Lung (tissue), 12 donors: Measurements from ENCODE around the gene IP6K2. TPM values are rescaled to one million over a fixed set of nuclear protein-coding genes. Genes with fewer than 3 reads are reported as not detected.
"Not testable (repeated sequence)": the region's sequence is repeated elsewhere in the genome, so short reads cannot be mapped to it uniquely, and the experiment has no call there.

Source experiments
- ATAC-seq: fragments of 200-7000 bp; cut with Tn5 transposase; one replicate; pipeline ENCODE4 v1.9.1; 2020; ENCODE audit warnings: moderate number of reproducible peaks; ENCODE audit not compliant: insufficient read depth, low FRiP score
- DNase-seq, 3 donors: peaks; one replicate each; pipeline ENCODE4 v3.0.0-alpha.2; 2013 to 2017
- H3K27ac ChIP-seq, 2 donors: one replicate each; pipeline ENCODE4 v1.5.1; 2013; ENCODE audit warnings: mild to moderate bottlenecking in 2 of 2, moderate library complexity in 2 of 2, control low read depth in 1 of 2, inconsistent platforms in 1 of 2, low read depth in 1 of 2, low read length in 1 of 2
- H3K27me3 ChIP-seq, 3 donors: one replicate each; pipeline ENCODE4 v1.5.1; 2013; ENCODE audit warnings: low read length in 2 of 3; ENCODE audit not compliant: control insufficient read depth in 3 of 3, insufficient read depth in 3 of 3
- H3K36me3 ChIP-seq, 4 donors: one replicate each; pipeline ENCODE4 v1.5.1; 2013; ENCODE audit warnings: low read length in 4 of 4, mild to moderate bottlenecking in 1 of 4, moderate library complexity in 1 of 4; ENCODE audit not compliant: control insufficient read depth in 4 of 4, insufficient read depth in 4 of 4
- H3K4me1 ChIP-seq, 5 donors: one replicate each; pipeline ENCODE4 v1.5.1; 2013; ENCODE audit warnings: low read length in 5 of 5, mild to moderate bottlenecking in 2 of 5, moderate library complexity in 1 of 5; ENCODE audit not compliant: control insufficient read depth in 5 of 5, insufficient read depth in 5 of 5
- H3K4me3 ChIP-seq: one replicate; pipeline ENCODE4 v1.5.1; 2013; ENCODE audit warnings: mild to moderate bottlenecking, control low read depth, moderate library complexity
- H3K9ac ChIP-seq, 2 donors: one replicate each; pipeline ENCODE4 v1.5.1; 2013; ENCODE audit warnings: low read length in 2 of 2, control low read depth in 1 of 2; ENCODE audit not compliant: insufficient read depth in 1 of 2
- H3K9me3 ChIP-seq, 4 donors: one replicate each; pipeline ENCODE4 v1.5.1; 2013; ENCODE audit warnings: low read length in 3 of 4, mild to moderate bottlenecking in 1 of 4, moderate library complexity in 1 of 4; ENCODE audit not compliant: control insufficient read depth in 4 of 4, insufficient read depth in 3 of 4
- WGBS, 2 donors: extraction: QIAGEN DNeasy Blood & Tissue Kit; methylation state at CpG; one replicate each; pipeline ENCODE4 v1.1.7; 2013; 5-methylcytosine and 5-hydroxymethylcytosine counted together
- polyA plus RNA-seq, 2 donors: library from polyadenylated mRNA; stranded (reverse); fragments of 200-250 nt; gene quantifications; one replicate each; pipeline ENCODE4 v1.2.1, GENCODE V29; 2013
- total RNA-seq, 2 donors: library from RNA; depleted of rRNA in 1 of 2; stranded (reverse); fragments of >200 nt in 1 of 2; gene quantifications; one replicate each; pipeline ENCODE4 v1.2.1, GENCODE V29; 2014 to 2021
- TF ChIP-seq, protein P1 (sequence below): IDR thresholded peaks from 2 replicates; pipeline ENCODE4 v1.5.1; 2012; ENCODE audit warnings: mild to moderate bottlenecking; ENCODE audit errors: control extremely low read depth, extremely low read depth
- donor health status: control.
- donor health status: control.
- donor health status: Bipolar disorder and iron deficiency.
- donor health status: healthy.
- donor health status: DM: yes; HTN: yes; CAD: no.

The IP6K2 gene
- total and polyA plus RNA-seq, 4 donors: 54.3 to 128 (median 61.4) TPM

DNA sequence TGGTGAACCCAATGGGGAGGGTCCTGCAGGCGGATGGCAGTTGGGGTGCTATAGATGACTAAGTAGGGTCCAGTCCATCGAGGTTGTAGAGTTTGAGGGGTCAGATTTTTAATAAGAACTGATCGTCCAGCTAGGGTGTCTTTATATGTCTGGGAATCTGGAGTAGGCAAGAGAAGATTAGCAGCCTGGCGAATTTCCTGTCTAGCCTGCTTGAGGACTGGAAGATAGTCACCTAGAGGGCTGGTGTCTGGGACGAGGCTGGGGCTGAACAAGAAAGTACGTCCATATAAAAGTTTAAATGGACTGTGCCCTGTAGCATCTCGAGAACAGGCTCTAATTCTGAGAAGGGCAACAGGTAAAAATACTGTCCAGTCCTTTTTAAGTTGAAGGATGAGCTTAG is 6.7 kb upstream of the IP6K2 start:
- 90 to 91% methylated on average over 7 of the region's 7 CpGs for WGBS, 2 donors
- H3K9ac ChIP-seq: no peak overlapping the region
- TF ChIP-seq, protein P1, sequence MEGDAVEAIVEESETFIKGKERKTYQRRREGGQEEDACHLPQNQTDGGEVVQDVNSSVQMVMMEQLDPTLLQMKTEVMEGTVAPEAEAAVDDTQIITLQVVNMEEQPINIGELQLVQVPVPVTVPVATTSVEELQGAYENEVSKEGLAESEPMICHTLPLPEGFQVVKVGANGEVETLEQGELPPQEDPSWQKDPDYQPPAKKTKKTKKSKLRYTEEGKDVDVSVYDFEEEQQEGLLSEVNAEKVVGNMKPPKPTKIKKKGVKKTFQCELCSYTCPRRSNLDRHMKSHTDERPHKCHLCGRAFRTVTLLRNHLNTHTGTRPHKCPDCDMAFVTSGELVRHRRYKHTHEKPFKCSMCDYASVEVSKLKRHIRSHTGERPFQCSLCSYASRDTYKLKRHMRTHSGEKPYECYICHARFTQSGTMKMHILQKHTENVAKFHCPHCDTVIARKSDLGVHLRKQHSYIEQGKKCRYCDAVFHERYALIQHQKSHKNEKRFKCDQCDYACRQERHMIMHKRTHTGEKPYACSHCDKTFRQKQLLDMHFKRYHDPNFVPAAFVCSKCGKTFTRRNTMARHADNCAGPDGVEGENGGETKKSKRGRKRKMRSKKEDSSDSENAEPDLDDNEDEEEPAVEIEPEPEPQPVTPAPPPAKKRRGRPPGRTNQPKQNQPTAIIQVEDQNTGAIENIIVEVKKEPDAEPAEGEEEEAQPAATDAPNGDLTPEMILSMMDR: no peak

DNA sequence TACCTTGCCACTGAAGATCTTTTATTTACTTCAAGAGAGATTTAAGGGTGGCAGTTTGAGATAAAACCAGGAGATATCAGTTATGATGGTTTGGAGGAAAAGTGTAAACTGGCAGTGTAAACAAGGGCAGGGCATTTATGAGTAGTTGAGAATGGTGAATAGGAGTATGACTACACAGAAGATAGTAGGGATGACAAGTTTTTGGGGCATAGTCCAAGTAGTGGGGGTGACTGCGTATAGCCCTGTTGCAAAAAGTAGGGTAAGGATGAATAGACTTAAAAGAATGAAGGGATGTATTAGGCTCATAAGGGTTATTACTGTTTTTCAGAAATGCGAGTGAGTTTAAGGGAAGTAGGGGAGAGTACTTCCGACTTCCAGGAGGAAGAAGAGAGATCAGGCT is 6.3 kb upstream of the IP6K2 start:
- H3K4me3 ChIP-seq, H3K27me3 ChIP-seq, H3K9me3 ChIP-seq, H3K9ac ChIP-seq, ATAC-seq, H3K4me1 ChIP-seq, H3K36me3 ChIP-seq, H3K27ac ChIP-seq, DNase-seq: not testable (repeated sequence)
- WGBS, 2 donors: 79 to 80% methylated on average over 3 of the region's 3 CpGs

More for the DNA sequence above, 6.7 kb upstream of the IP6K2 start:
- DNase-seq (no peak), ATAC-seq (no peak)
- Histone ChIP-seq H3K36me3 (no peaks in the 10 kb centered on the region), H3K27me3 (no peaks in the 10 kb centered on the region), H3K4me1 (peaks cover 0 to 9% (median 1%) of the 10 kb centered on the region in 5 donors), H3K4me3 (no peak overlapping the region), H3K27ac (no peak overlapping the region), H3K9me3 (no peaks in the 10 kb centered on the region)

DNA sequence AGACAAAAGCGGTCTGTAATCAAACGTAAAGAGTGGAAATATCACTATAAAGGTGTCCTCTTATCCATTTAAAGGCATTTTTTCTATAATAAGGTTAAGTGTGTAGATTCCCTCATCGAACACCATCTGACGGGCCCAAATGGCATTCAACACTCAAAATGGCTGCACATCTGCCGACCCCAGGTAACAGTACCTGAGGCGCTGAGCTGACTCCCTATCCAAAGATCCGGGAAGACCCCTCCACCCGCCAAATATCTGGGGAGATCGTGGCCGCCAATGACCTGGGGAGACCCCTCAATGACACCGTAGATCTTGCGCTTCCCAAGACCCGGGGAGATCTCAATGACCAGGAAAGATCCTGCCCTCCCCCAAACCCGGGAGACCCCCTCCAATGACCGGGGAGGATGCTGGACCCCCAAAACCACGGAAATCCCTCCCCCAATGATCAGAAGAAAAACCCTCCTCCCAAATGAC is 476 bp downstream of the IP6K2 start:
- H3K9me3 ChIP-seq: no peaks in the 10 kb centered on the region
- peak; percentile 51 to 68 (median 65) for DNase-seq
- TF ChIP-seq, protein P1: no peak
- peaks cover 5 to 28% (median 14%) of the 10 kb centered on the region in 5 donors for H3K4me1 ChIP-seq
- no peaks in the 10 kb centered on the region for H3K27me3 ChIP-seq
- peak overlapping the region; percentile 89 for H3K4me3 ChIP-seq
- 0 to 1% methylated on average over 16 of the region's 16 CpGs for WGBS, 2 donors
- ATAC-seq: no peak
- H3K9ac ChIP-seq: peak overlapping the region; percentile 99
- peak overlapping the region; percentile 88 to 89 for H3K27ac ChIP-seq
- H3K36me3 ChIP-seq: peaks cover 2 to 22% (median 7%) of the 10 kb centered on the region in 4 donors

DNA sequence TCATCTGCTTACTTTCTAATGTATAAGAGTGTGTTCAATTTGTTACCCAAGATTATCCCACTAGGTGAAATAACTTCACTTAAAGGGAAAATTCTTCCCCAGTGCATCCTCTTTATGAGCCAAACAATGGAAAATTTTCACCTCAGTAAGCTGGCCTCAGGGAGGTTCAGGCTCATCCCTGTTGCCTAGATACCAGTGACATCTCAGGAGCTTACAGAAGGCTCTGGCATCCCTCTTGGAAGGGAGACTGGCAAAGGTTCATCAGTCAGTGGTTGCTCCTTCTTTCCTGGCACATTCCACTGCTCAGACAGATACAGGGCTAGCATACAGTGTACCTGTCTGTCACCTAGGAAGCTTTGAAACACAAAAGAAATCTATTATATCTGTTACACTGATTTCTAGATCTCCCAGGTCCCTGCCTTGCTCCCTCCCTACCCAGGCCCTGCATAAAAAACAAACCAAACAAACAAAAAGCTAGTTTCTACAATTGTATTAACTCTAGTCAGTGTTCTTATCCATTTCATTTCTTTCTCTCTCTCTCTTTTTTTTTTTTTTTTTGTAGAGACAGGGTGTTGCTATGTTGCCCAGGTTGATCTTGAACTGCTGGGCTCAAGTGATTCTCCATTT is 1.7 kb downstream of the IP6K2 start:
- Histone ChIP-seq H3K36me3 (peaks cover 2 to 28% (median 14%) of the 10 kb centered on the region in 4 donors), H3K27ac (peak overlapping the region in 1 of 2 donors; percentile 61), H3K9me3 (no peaks in the 10 kb centered on the region), H3K27me3 (no peaks in the 10 kb centered on the region), H3K4me1 (peaks cover 5 to 22% (median 14%) of the 10 kb centered on the region in 5 donors), H3K9ac (peak overlapping the region in 1 of 2 donors; percentile 99), H3K4me3 (no peak overlapping the region)
- TF ChIP-seq, protein P1: no peak
- DNase-seq: no peak
- ATAC-seq: no peak
